PC-9 (cell line): ENCODE data around the gene SCGB3A1. TPM values are rescaled to one million over a fixed set of nuclear protein-coding genes. Genes with fewer than 3 reads are reported as not detected.

Source experiments
- BruUV-seq: library from RNA; stranded (reverse); fragments of 400-500 nt; replicated peaks from 2 replicates; lab custom pipeline; 2021; lab: Mats Ljungman, UMichigan
- CTCF ChIA-PET: fragments of 300-600 bp; sonication (Branson Sonifier 250); formaldehyde crosslinking; loops from one replicate; lab custom pipeline; 2022; ENCODE audit warnings: antibody characterized with exemption; lab: Charles Lee
- POLR2A ChIA-PET: fragments of 300-600 bp; sonication (Branson Sonifier 250); formaldehyde crosslinking; loops from one replicate; lab custom pipeline; 2022; ENCODE audit warnings: antibody characterized with exemption; ENCODE audit not compliant: unreplicated experiment; lab: Charles Lee
- DNase-seq, 2 experiments: peaks; one replicate each; pipeline versions ENCODE4 v3.0.0 to v3.0.0-alpha.2; 2015 to 2022; ENCODE audit warnings: mixed read lengths in 1 of 2
- H2AFZ ChIP-seq: fragments of 200-600 bp; sonication (generic); 2 replicates; pipeline ENCODE4 v1.8.1; 2017; ENCODE audit warnings: antibody characterized with exemption
- H3F3A ChIP-seq: fragments of 200-600 bp; sonication (generic); 2 replicates; pipeline ENCODE4 v1.8.1; 2017; ENCODE audit warnings: antibody characterized with exemption, mild to moderate bottlenecking, low read depth; ENCODE audit not compliant: insufficient read depth
- H3K27ac ChIP-seq: fragments of 200-600 bp; sonication (generic); 2 replicates; pipeline ENCODE4 v1.6.1; 2016; ENCODE audit warnings: mixed run types
- H3K27me3 ChIP-seq: fragments of 200-600 bp; sonication (generic); 2 replicates; pipeline ENCODE4 v1.6.1; 2016; ENCODE audit warnings: low read depth, mixed run types; ENCODE audit not compliant: insufficient read depth
- H3K36me3 ChIP-seq: fragments of 200-600 bp; sonication (generic); 2 replicates; pipeline ENCODE4 v1.6.1; 2016; ENCODE audit warnings: low read depth, mixed run types
- H3K4me1 ChIP-seq: fragments of 200-600 bp; sonication (generic); replicated peaks from 2 replicates; pipeline ENCODE4 v1.6.1; 2016; ENCODE audit warnings: mixed run types; ENCODE audit not compliant: insufficient read depth
- H3K4me2 ChIP-seq: fragments of 200-600 bp; sonication (generic); 2 replicates; pipeline ENCODE4 v1.6.1; 2017; ENCODE audit warnings: mixed run types
- H3K4me3 ChIP-seq: fragments of 200-600 bp; sonication (generic); 2 replicates; pipeline ENCODE4 v1.6.1; 2016; ENCODE audit warnings: mixed run types
- H3K79me2 ChIP-seq: fragments of 200-600 bp; sonication (generic); 2 replicates; pipeline ENCODE4 v1.6.1; 2017; ENCODE audit warnings: low read depth, mixed run types
- H3K9me2 ChIP-seq: fragments of 200-600 bp; sonication (generic); 2 replicates; pipeline ENCODE4 v1.8.1; 2017; ENCODE audit warnings: mild to moderate bottlenecking; ENCODE audit not compliant: insufficient read depth
- H3K9me3 ChIP-seq: fragments of 200-600 bp; sonication (generic); 2 replicates; pipeline ENCODE4 v1.8.1; 2016; ENCODE audit warnings: low read depth; ENCODE audit not compliant: insufficient read depth
- H4K20me1 ChIP-seq: fragments of 200-600 bp; sonication (generic); 2 replicates; pipeline ENCODE4 v1.8.1; 2017; ENCODE audit not compliant: insufficient read depth
- EZH2 ChIP-seq: fragments of 200-600 bp; sonication (generic); IDR thresholded peaks from 2 replicates; pipeline ENCODE4 v1.8.0; 2017; ENCODE audit warnings: antibody characterized with exemption, low read depth
- intact Hi-C: fragments of 100-400 bp; cut with micrococcal nuclease; formaldehyde crosslinking; loops from one replicate; pipeline ENCODE4 v1.10.0; 2022; ENCODE audit not compliant: unreplicated experiment
- total RNA-seq: library from RNA; stranded (reverse); gene quantifications from 2 replicates; pipeline ENCODE4 v1.2.3, GENCODE V29; 2021
- TF ChIP-seq, protein P1 (sequence below): fragments of 200-600 bp; sonication (generic); conservative IDR thresholded peaks from 2 replicates; pipeline ENCODE4 v1.6.1; 2017; ENCODE audit warnings: mixed run types, antibody characterized with exemption, mild to moderate bottlenecking, moderate library complexity

The SCGB3A1 gene
- total RNA-seq, 1 experiment from 2014 or later: not detected

DNA sequence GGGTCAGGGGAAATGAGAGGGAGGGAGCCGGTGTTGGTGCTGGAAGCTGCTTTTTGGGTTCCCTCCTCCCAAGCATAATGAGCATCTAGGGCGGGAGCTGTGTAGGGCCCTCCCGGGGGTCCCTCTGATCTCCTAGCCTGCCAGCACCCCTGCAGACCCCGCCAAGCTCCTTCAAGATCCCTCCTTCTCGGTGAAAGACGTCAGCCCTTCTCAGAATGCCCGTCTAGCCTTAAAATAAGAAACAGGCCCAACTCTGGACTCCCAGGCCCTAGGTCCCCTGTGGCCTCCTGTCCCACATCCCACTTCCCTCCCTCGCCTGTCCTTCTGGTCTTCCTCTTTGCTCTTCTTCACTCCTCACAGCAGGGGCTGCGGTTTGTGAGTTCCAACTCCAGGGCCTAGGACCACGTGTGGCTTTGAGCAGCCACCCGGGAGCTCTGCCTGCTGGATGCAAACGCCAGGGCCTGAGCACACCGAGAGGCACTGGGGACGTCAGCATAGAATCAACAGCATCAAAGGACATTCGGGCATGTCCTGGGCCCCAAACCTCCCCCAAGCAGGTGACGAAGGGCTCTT lies 8.8 kb upstream of the SCGB3A1 start:
- intact Hi-C loops: loop anchor here (10.0 kb wide), 1 partner anchor 395 kb away; the partner anchor contains the start of gene RASGEF1C
- no peak for DNase-seq
- POLR2A ChIA-PET: no interaction called here
- BruUV-seq: no TSS peak
- Histone ChIP-seq H3K9me2 (no peaks in the 10 kb centered on the region), H3K4me3 (no peak overlapping the region), H3K27me3 (peaks cover 33% of the 10 kb centered on the region), H3K4me1 (no peaks in the 10 kb centered on the region), H2AFZ (no peak overlapping the region), H3F3A (no peaks in the 10 kb centered on the region), H4K20me1 (no peaks in the 10 kb centered on the region), H3K79me2 (no peaks in the 10 kb centered on the region), H3K27ac (no peak overlapping the region), H3K36me3 (no peaks in the 10 kb centered on the region), H3K9me3 (no peaks in the 10 kb centered on the region), H3K4me2 (no peak overlapping the region)
- CTCF ChIA-PET: no interaction called here
- TF ChIP-seq, protein P1, sequence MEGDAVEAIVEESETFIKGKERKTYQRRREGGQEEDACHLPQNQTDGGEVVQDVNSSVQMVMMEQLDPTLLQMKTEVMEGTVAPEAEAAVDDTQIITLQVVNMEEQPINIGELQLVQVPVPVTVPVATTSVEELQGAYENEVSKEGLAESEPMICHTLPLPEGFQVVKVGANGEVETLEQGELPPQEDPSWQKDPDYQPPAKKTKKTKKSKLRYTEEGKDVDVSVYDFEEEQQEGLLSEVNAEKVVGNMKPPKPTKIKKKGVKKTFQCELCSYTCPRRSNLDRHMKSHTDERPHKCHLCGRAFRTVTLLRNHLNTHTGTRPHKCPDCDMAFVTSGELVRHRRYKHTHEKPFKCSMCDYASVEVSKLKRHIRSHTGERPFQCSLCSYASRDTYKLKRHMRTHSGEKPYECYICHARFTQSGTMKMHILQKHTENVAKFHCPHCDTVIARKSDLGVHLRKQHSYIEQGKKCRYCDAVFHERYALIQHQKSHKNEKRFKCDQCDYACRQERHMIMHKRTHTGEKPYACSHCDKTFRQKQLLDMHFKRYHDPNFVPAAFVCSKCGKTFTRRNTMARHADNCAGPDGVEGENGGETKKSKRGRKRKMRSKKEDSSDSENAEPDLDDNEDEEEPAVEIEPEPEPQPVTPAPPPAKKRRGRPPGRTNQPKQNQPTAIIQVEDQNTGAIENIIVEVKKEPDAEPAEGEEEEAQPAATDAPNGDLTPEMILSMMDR: no peak
- TF ChIP-seq EZH2: no peak

DNA sequence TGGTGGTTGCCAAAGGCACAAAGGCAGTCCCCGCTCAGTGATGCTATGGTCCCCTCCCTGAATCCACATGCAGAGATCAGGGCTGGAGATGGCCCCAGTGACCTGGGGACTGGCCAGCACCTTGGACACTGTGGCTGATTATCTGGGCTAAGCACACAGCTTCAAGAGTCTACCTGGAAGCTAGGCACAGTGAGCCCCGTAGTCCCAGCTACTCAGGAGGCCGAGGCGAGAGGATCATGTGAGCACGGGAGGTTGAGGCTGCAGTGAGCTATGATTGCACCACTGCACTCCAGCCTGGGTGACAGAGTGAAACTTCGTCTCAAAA lies 8.3 kb upstream of the SCGB3A1 start:
- CTCF ChIA-PET: no interaction called here
- Histone ChIP-seq H3K36me3 (no peaks in the 10 kb centered on the region), H3K9me3 (no peaks in the 10 kb centered on the region), H3F3A (no peaks in the 10 kb centered on the region), H3K4me3 (no peak overlapping the region), H3K9me2 (no peaks in the 10 kb centered on the region), H4K20me1 (no peaks in the 10 kb centered on the region), H3K79me2 (no peaks in the 10 kb centered on the region), H3K4me1 (no peaks in the 10 kb centered on the region), H3K4me2 (no peak overlapping the region), H2AFZ (no peak overlapping the region), H3K27ac (no peak overlapping the region), H3K27me3 (peaks cover 28% of the 10 kb centered on the region)
- BruUV-seq: no TSS peak
- no peak for DNase-seq
- no peak for TF ChIP-seq EZH2
- intact Hi-C loops: no loop called here
- POLR2A ChIA-PET: no interaction called here

GRCh38 chr5:180598797-180599589 lies 7.7 kb upstream of the SCGB3A1 start:
- peaks cover 28% of the 10 kb centered on the region for H3K27me3 ChIP-seq
- ChIA-PET POLR2A (no interaction called here), CTCF (interaction anchor here (0.6 kb wide), 1 partner anchor 985 kb away, joined by 3 read pairs; no protein-coding TSS in a partner anchor)
- intact Hi-C loops: no loop called here
- no peak overlapping the region for H3K4me3 ChIP-seq
- H2AFZ ChIP-seq: no peak overlapping the region
- TF ChIP-seq, protein P1: no peak
- TF ChIP-seq EZH2: no peak
- no peaks in the 10 kb centered on the region for H3K9me2 ChIP-seq
- no peaks in the 10 kb centered on the region for H3F3A ChIP-seq
- BruUV-seq: no TSS peak
- H3K4me1 ChIP-seq: no peaks in the 10 kb centered on the region
- no peak overlapping the region for H3K4me2 ChIP-seq
- H3K27ac ChIP-seq: no peak overlapping the region
- H3K79me2 ChIP-seq: no peaks in the 10 kb centered on the region
- DNase-seq: no peak
- no peaks in the 10 kb centered on the region for H4K20me1 ChIP-seq
- no peaks in the 10 kb centered on the region for H3K36me3 ChIP-seq
- H3K9me3 ChIP-seq: no peaks in the 10 kb centered on the region
